Islet precursor cell (in vitro differentiated cells): ENCODE data around the gene ACTL6B.
"Not testable (repeated sequence)": the region's sequence is repeated elsewhere in the genome, so short reads cannot be mapped to it uniquely, and the experiment has no call there.

Experiments
- DNase-seq: peaks from one replicate; pipeline ENCODE4 v3.0.0-alpha.2; 2018

ACTL6B gene

GRCh38 chr7:100671353-100672327, 15.4 kb upstream of the ACTL6B start:
- DNase-seq, result no peak

- no peak for DNase-seq
These were observed 13.8 kb upstream of the ACTL6B start for GRCh38 chr7:100670074-100670473.

GRCh38 chr7:100669106-100669505, 12.9 kb upstream of the ACTL6B start:
- DNase-seq, result not testable (repeated sequence)

- DNase-seq, result no peak
These were observed 11.8 kb upstream of the ACTL6B start for GRCh38 chr7:100668069-100668449.

- DNase-seq, result no peak
These were observed 11.3 kb upstream of the ACTL6B start for GRCh38 chr7:100667331-100668068.

GRCh38 chr7:100665168-100665726, 9.0 kb upstream of the ACTL6B start:
- DNase-seq, result no peak

GRCh38 chr7:100662194-100662776, 6.0 kb upstream of the ACTL6B start:
- DNase-seq, result not testable (repeated sequence)

- DNase-seq, result no peak
These were observed 1.1 kb downstream of the ACTL6B start for GRCh38 chr7:100654908-100655831.

- no peak for DNase-seq
These were observed 6.3 kb downstream of the ACTL6B start for GRCh38 chr7:100649826-100650565.

- no peak for DNase-seq
These were observed 13.7 kb downstream of the ACTL6B start for GRCh38 chr7:100642534-100642907.

GRCh38 chr7:100641860-100642533, 14.3 kb downstream of the ACTL6B start:
- no peak for DNase-seq

GRCh38 chr7:100641463-100641859, 14.8 kb downstream of the ACTL6B start, which contains the start of gene TFR2:
Gene TFR2 (minus strand): TSS chr7:100641552. CDS start chr7:100641509, 43 bp downstream.
- DNase-seq, result no peak

GRCh38 chr7:100640517-100641440, 15.5 kb downstream of the ACTL6B start:
- no peak for DNase-seq

GRCh38 chr7:100639995-100640516, 16.2 kb downstream of the ACTL6B start:
- no peak for DNase-seq

GRCh38 chr7:100632951-100633717, 23.1 kb downstream of the ACTL6B start:
- DNase-seq, result peak; percentile 76

- DNase-seq, result no peak
These were observed 26.2 kb downstream of the ACTL6B start for GRCh38 chr7:100630066-100630465.

- peak; percentile 90 for DNase-seq
These were observed 27.0 kb downstream of the ACTL6B start for GRCh38 chr7:100629117-100629716.

GRCh38 chr7:100627238-100627549, 29.1 kb downstream of the ACTL6B start:
- DNase-seq, result no peak
